ENCODE measurements around the gene RPS10.
A peak's percentile ranks its signal among the peaks of the same experiment; 100 is the strongest.

The RPS10 gene

DNA sequence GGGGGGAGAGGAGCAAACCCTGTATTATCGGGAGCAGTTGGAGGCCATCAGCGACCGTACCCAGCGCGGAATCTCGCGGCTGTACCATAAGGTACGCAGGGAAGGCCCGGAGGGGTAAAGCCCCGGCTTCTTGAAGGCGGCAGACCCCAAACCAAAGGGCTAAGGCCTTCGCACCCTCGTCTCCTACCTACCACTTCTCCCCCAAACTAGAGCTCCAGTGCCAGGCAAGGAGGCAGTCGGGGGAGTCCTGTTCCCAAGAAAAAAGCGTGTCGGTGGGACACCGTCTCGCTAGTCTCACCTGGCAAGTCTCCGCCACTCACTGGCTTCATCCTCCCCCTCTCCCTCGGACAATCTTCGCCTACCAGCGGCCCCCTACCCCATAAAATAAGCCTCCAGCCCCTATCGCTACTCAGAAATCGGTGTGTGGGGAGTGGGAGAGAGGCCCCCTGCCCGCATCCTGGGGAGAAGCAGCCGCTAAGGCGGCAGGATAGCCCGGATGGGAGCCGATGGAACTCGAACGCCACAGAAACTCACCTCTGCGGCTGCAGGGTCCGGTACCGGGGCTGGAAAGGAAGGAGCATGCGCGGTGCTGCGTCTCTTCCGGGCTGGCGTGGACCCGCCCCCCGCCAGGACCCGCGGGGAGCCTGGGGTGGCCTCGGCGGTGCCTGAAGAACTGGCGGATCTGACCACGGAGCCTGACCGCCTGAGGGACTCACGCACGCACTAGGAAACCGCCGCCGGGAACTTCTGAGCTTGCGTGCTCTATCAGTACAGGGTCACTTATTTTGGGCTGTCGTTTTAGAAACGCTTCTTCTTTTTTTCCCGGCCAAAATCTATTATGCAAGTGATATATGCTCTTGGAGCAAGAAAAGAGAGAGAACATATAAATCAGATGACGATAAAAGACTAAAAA is at the start of gene RPS10:
TSS of gene RPS10 (minus strand) at position 572 of the 913 bp plus-strand sequence. CDS start 848 bp downstream, outside the sequence.
- DNase-seq (ENCODE audit: extremely low spot score): peak; percentile 99
- no peak for TF ChIP-seq CTCF (IDR thresholded peaks at IDR 0.05; ENCODE audit: control extremely low read depth, extremely low read depth, low read depth, missing control alignments)
- ChIA-PET CTCF (interaction anchor here (1.1 to 3.5 kb wide), 7 partner anchors 11 to 230 kb away, joined by 3 to 21 read pairs (median 4); partner anchors contain the start of gene SMIM29), POLR2A (interaction anchor here (0.5 to 1.4 kb wide), 7 partner anchors 10 to 274 kb away, joined by 3 to 7 read pairs (median 4); partner anchors contain the start of gene SMIM29)

- ChIA-PET POLR2A (interaction anchor here (0.5 kb wide), 1 partner anchor 299 kb away, joined by 3 read pairs; no protein-coding TSS in a partner anchor), CTCF (interaction anchor here (1.0 to 2.6 kb wide), 7 partner anchors 13 to 420 kb away, joined by 3 to 14 read pairs (median 3); no protein-coding TSS in a partner anchor)
- no peak for DNase-seq (ENCODE audit: extremely low spot score)
- TF ChIP-seq CTCF (IDR thresholded peaks at IDR 0.05; ENCODE audit: control extremely low read depth, extremely low read depth, low read depth, missing control alignments): no peak
Measured at GRCh38 chr6:34475238-34475682, 49.4 kb upstream of the RPS10 start.

- CTCF ChIA-PET: interaction anchor here (1.1 to 2.6 kb wide), 5 partner anchors 12 to 135 kb away, joined by 3 to 14 read pairs (median 5); no protein-coding TSS in a partner anchor
- POLR2A ChIA-PET: no interaction called here
- DNase-seq (ENCODE audit: extremely low spot score): no peak
- TF ChIP-seq CTCF (IDR thresholded peaks at IDR 0.05; ENCODE audit: control extremely low read depth, extremely low read depth, low read depth, missing control alignments): no peak
Measured at GRCh38 chr6:34474754-34475153, 48.9 kb upstream of the RPS10 start.

GRCh38 chr6:34473967-34474366 is 48.1 kb upstream of the RPS10 start:
- no peak for DNase-seq (ENCODE audit: extremely low spot score)
- POLR2A ChIA-PET: no interaction called here
- CTCF ChIA-PET: interaction anchor here (1.4 to 2.6 kb wide), 2 partner anchors 14 to 16 kb away, joined by 3 to 14 read pairs; no protein-coding TSS in a partner anchor
- TF ChIP-seq CTCF (IDR thresholded peaks at IDR 0.05; ENCODE audit: control extremely low read depth, extremely low read depth, low read depth, missing control alignments): no peak

DNA sequence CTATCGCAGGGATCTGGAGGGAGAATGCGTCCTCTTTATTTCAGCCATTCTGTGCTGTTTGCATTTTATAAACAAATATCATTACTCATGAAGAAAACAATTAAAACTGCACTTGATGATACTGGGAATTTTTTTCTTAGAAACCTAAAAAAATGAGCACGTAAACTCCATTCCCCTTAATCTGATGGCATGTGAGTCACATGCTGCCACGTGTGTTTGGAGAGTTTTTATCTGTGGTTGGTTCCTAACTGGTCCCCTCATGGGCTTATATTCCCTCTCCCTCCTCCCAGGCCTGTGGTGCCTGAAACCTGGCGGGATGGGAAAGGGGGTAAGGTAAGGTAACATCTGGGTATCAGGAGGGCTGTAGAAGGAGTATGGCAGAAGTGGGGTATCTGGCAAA is 46.6 kb upstream of the RPS10 start:
- no peak for TF ChIP-seq CTCF (IDR thresholded peaks at IDR 0.05; ENCODE audit: control extremely low read depth, extremely low read depth, low read depth, missing control alignments)
- CTCF ChIA-PET: no interaction called here
- DNase-seq (ENCODE audit: extremely low spot score): no peak
- POLR2A ChIA-PET: no interaction called here

GRCh38 chr6:34469499-34469898 is 43.6 kb upstream of the RPS10 start:
- CTCF ChIA-PET: interaction anchor here (1.3 to 3.0 kb wide), 2 partner anchors 10 to 58 kb away, joined by 3 to 14 read pairs; no protein-coding TSS in a partner anchor
- DNase-seq (ENCODE audit: extremely low spot score): no peak
- POLR2A ChIA-PET: no interaction called here
- TF ChIP-seq CTCF (IDR thresholded peaks at IDR 0.05; ENCODE audit: control extremely low read depth, extremely low read depth, low read depth, missing control alignments): no peak

All from GM10248 (cell line).